HG03457 (cell line): Measurements from ENCODE around the gene TRA2B.
A peak's percentile ranks its signal among the peaks of the same experiment; 100 is the strongest.

Experiments used
- ATAC-seq: cut with Tn5 transposase; IDR thresholded peaks from one replicate; pipeline ENCODE4 v1.9.1; 2021; ENCODE audit warnings: moderate number of reproducible peaks; ENCODE audit not compliant: unreplicated experiment

TRA2B gene

DNA sequence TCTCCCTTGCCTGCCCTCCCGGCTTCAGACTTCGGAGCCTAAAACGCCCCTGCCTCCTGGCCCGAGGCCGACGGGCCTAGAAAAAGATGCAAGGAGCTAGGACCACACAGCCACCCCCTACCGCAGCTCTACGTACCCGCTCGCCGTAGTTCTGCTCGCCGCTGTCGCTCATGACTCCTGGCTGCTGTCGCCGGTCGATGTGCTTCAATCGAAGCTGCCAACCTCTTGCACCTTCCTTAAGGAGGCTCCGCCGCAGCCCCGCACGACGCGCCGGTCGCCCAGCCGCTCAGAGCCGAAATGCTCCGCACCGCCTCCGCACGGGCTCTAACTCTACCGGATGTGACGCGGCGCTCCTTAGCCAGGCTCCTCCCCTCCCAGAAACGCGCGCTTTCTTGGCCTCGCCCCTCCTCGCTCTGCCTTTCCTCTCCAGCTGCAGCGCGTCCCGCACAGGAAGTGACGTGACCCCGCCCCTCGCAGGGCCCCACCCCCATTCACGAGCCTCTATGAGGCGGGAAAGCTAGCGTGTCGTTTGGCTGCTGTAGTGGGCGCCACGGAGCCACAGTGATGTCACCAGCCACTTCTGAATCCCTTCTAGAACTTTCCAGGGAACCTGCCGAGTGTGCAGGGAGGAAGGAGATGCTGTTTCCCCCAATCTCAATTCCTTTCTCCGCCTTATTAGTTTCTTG is at the start of gene TRA2B:
TRA2B (minus strand) TSS at position 326 of the 686 bp plus-strand sequence; CDS start at position 172, 154 bp downstream.
- peak; percentile 85 for ATAC-seq

DNA sequence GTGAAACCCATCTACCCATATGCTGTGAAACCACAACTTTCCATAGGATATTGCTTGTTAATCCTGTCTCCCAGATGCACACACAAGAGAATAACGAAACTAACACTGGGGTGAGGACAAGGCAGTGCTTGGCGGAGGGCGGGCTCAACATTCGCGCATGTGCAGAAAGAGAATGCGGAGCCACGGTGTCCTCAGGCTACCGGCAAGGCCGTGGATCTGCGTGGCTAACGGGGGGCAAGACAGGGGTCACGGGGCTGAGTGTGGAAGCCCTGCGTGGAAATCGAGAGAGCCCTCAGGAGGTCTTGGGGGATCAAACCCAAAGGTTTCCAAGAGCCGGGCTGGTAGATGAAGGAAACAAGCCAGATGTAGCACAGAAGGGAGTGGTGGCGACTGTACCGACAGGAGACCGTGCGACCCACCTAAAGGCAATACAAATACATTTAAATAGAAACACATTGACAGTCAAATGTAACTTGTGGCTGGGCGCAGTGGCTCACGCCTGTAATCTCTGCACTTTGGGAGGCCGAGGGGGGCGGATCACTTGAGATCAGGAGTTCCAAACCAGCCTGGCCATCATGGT is 48.5 kb upstream of the TRA2B start:
- ATAC-seq = no peak

DNA sequence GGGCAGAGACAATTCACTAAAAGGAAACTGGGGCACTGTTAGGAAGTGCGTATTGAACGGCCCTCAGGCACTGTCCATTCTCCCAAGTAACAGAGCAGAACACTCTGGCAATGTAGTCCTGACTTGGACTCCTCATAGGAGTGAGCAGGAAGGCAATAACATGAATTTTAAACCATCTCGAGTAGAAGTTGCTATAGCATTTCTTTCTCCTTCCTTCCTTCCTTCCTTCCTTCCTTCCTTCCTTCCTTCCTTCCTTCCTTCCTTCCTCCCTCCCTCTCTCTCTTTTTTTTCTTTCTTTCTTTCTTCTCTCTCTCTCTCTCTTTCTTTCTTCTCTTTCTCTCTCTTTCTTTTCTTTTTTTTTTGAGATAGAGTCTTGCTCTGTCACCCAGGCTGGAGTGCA is 46.4 kb upstream of the TRA2B start:
- no peak for ATAC-seq

DNA sequence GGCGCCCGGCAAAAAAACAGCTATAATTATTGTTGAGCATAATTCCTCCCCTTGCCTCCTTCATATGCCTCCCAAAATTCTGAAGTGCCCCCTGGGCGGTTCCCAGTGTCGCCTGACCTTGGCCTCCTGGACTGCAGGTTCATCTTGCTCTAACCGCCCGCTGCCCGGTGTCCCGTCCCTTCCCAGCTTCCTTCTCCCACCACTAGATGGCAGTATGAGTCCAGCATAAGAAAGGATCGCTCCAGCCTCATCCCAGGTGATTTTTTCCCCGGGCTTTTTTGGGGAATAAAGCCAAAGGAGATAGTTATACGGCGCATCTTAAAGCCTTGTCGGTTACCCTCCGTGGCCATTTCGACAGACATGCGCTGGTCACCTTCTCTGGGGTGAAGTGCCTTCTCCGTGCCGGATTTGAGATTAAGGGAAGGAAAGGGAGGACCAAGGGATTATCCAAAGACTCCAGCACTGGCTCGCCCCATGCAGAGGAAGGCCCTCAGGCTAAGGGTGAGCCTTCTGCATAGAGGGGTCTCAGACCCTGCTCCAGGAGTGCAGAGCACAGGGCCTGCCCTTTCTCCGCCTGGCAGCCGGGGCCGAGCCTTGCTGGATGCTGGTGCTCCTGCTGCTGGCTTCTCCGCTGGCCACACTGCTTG is 45.8 kb upstream of the TRA2B start:
- ATAC-seq = no peak

DNA sequence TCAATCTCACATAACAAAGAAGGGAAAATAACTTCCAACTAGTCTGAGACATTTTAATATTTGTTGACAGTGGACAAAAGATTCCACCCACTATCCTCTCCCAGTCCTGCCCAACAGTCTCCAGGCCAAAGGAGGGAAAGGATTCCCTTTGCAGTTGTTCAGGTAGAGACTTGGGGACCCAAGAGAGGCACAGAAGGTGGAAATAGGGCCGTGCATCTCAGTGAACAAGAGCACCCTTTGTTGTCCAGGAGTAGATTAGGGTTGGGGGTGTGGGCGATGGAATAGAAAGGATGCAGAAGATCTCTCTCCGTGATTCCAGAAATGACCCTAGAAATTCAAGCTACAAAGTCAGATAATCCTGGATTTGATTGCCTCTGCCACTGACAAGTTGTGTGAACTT is 44.8 kb upstream of the TRA2B start:
- no peak for ATAC-seq

DNA sequence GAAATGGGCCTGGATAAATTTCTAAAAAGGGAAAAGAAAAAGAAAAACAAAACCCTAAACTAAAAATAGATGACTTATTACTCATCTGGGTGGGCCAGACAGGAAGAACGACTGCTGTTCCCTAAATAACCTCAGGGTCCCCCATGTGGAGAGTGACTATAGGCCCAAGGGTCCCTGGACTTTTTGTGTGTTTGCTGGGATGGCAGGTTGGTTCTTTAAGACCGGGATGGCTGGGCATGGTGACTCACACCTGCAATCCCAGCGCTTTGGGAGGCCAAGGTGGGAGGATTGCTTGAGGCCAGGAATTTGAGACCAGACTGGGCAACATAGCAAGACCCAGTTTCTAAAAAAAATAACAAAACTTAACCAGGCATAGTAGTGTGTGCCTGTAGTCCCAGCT is 43.8 kb upstream of the TRA2B start:
- no peak for ATAC-seq

DNA sequence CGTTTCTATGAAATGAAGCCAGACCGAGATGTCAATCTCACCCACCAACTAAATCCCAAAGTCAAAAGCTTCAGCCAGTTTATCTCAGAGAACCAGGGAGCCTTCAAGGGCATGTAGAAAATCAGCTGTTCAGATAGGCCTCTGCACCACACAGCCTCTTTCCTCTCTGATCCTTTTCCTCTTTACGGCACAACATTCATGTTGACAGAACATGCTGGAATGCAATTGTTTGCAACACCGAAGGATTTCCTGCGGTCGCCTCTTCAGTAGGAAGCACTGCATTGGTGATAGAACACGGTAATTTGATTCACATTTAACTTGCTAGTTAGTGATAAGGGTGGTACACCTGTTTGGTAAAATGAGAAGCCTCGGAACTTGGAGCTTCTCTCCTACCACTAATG is 41.9 kb upstream of the TRA2B start:
- no peak for ATAC-seq

DNA sequence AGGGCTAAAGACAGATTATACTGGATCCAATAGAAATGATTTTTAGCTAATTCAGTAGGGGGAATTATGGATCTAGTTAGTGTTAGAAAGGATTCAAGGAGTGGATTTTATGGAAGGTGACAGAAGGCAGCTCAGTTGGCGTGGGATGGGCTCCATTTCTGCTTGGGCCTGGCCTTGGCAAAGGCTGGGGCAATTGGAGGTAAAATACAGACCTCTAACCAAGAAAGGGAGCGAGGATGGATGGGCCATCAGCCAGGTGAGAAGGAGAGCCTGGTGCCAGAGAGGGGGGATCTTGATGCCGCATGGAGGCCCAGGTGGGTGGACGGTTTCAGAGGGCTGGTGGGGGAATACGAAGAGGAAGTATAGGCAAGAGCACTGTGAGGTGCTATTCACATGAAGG is 40.7 kb upstream of the TRA2B start:
- no peak for ATAC-seq

DNA sequence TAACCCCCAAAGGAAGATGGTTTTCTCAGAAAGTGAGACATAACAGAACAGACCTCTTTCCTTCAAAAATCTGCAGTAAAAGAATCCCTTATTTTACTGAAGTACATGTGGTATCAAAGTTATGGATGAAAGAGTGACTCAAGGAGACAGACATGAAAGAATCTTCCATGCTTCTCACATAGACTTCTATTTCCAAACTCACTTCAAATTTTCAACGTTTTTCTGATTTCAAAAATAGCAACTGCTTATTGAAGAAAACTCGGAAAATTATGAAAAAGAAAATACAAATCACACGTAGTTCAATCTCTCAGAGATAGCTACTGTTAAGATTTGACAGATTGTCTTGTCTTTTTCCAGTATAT is 39.8 kb upstream of the TRA2B start:
- no peak for ATAC-seq

DNA sequence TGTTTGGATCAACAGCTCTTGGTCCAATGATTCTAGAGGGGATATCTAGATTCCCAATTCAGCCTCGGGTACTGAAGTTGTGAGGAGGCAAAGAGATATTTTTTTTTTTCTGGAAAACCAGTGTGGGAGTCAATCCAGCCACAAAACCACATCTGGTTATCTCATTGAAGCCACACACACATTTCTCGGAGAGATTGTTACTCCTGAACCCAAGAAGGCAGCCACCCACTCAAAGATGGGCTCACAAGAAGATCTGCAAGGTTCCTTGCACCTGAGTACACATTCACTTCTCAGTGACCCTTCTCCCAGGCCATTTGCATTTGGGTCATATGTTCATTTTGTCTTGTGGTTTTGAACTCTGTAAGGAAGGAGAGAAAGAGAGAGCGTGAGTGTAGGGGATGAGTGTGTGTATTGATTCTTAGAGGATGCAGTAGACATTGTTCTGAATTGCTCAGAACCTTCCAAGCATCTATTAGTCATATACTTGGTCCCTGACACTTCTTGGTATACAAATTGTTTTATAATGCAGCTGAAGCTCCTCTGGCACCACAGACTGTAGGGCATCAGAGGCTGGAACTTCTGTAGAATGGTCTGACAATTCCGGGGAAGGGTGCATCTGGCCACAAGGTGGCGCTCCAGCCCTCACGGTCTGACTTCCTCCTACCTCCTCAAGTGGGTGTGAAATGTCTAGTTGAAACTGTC is 39.3 kb upstream of the TRA2B start:
- ATAC-seq = peak; percentile 79

DNA sequence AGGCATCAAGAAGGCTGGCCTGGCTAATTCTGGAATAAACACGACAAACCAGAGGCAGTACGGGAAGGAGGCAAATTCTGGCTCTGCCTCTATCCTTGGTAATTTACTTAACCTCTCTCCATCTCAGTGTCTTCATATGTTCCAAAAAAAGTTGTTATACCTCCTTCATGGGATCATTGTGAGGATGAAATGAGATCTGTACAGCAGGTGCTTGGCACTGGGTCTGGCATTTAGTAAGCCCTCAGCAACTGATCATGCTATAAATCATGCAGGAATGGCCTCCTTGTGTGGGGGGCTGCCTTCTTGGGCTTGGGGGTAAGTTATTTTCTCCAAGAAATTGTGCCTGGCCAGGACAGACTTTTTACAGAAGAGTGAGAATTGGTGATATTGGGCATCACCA is 38.3 kb upstream of the TRA2B start:
- no peak for ATAC-seq

DNA sequence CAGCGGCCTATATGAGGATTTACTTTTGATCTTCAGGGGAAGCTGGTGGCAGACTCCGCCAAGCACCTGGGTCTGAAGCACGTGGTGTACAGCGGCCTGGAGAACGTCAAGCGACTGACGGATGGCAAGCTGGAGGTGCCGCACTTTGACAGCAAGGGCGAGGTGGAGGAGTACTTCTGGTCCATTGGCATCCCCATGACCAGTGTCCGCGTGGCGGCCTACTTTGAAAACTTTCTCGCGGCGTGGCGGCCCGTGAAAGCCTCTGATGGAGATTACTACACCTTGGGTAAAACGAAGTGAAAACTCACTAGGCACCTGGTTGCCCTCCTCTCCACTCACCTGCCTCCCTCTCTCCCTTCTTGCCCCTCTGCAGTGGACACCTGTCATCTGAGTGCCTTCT is 33.8 kb upstream of the TRA2B start:
- ATAC-seq = no peak

DNA sequence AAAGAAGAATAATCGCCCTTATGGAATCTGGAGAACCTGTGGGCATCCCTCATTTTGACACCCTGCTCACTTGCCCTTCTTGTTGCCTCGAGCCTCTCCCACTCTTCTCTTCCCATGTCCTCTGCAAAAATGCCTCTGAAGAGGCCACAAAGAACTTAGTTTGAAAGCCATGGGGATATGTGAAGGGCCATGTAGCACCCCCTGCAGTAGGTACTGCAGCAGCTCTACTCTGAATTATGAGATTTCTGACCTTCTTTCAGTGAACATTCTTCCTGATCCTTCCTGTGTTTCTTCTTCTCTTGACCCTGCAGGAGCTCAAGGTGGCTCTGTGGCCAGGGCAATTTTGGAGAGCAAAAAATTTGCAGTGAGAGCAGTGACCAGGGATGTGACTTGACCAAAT is 30.4 kb upstream of the TRA2B start:
- no peak for ATAC-seq

DNA sequence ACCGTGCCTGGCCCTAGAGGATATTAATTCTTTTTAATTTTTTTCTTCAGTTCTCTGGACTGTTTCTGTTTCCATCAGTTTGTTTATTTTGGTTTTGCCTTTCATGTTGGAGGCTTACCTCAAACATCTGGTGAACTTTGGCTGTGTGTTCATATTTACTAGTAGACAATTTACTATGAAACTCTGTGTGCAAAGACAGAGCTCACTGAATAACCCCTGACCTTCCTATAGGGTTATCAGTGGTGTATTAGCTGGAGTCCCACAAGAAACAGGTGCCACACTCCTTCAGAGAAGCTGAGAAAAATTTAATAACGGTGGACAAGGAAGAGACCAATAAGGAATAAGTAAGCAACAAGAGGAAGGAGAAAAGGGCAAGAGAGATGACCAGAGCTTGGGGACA is 28.8 kb upstream of the TRA2B start:
- no peak for ATAC-seq

DNA sequence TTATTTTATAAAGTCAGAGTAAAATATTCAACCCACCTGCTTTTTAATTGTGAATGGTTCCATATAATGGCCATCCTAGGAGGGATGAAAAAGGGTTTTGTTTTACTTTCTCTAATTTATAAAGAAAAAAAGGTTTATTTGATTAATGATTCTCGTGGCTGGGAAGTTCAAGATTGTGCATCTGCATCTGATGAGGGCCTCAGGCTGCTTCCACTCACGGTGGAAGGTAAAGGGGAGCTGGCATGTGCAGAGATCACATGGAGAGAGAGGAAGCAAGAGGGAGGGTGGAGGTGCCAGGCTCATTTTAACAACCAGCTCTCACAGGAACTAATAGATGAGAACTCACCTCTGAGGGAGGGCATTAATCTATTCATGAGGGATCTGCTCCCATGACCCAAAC is 27.7 kb upstream of the TRA2B start:
- no peak for ATAC-seq

DNA sequence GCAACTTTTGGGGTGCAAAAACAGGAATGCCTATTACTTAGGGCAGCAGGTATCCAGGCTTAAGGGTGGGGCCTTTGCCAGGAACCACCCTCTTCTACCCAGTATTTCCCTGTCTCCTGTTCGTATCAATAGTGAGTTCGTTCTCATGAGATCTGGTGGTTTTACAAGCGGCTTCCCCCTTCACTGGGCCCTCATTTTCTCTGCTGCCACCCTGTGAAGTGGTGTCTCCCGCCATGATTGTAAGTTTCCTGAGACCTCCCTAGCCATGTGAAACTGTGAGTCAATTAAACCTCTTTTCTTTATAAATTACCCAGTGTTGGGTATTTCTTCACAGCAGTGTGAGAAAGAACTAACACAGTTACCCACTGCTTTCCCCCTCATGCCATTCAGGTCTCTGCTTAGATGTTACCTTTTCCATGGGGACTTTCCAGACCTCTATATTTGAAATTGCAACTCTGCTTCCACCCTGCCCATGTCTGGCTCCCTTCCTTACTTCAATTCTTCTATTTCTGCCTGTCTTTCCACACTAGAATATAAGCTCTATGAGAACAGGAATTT is 23.9 kb upstream of the TRA2B start:
- no peak for ATAC-seq

DNA sequence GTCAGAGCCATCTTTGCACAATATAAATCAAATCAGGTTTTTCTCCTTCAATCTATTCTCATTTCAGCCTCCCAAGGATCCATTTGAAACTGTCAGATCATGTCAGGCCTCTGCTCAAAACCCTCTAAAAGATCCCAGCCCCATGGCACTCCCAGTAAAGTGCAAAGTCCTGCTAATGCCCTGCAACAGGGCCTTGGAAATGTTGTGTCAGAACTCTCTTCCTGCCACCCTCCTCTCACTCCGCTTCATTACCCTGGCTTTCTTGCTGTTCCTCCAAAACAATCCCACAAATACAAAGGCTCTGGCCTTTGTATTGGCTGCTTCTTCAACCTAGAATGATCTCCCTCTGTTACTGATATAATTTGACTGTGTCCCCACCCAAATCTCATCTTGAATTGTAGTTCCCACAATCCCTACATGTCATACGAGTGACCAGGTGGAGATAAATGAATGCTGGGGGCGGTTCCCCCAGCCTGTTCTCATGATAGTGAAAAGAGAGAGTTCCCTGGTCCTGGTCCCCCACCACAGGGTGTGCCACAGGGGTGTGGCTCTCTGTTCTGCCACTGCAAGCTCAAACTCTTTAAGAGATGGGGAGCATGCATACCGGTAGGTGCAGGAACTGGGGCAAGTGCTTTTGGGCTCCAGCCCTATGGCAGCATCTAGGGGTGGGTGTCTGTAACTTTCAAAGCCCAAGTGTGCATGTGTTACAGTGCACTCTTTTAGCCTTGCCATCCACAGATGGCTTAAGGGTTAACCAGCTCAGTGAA is 22.9 kb upstream of the TRA2B start:
- no peak for ATAC-seq

DNA sequence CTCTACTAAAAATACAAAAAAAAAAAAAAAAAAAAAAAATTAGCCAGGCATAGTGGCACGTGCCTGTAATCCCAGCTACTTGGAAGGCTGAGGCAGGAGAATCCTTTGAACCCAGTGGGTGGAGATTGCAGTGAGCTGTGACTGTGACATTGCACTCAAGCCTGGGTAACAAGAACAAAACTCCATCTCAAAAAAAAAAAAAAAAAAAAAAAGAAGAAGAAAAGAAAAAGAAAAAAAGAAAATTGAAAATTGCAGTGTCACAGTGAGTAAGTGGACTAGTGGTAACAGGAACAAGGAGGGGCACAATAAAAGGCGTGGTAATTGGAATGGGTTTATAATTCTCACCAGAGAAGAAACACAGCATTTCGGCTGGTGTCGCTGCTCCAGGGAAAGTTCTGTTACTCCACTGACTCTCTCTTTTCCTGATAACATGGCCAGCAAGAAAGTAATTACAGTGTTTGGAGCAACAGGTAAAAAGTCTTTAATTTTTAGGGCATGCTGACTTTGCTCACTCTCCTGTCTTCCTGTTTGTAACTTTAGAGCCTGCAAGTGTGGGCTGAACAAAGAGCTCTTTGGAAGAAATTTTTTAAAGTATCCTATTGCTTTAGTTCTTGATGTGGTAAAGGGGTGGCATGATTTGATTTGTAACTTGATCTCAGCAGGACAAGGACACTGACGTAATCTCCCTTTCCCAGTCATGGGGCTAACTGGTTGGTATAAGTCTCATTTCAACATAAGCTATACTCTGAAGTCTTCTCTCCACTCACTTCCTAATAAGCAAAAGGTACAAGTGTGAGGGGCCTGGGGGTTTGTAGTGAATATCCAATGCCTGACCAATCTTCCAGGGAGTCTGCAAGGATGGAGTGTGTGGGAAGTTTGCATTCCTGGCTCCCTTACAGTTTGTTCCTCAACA is 22.1 kb upstream of the TRA2B start:
- no peak for ATAC-seq

DNA sequence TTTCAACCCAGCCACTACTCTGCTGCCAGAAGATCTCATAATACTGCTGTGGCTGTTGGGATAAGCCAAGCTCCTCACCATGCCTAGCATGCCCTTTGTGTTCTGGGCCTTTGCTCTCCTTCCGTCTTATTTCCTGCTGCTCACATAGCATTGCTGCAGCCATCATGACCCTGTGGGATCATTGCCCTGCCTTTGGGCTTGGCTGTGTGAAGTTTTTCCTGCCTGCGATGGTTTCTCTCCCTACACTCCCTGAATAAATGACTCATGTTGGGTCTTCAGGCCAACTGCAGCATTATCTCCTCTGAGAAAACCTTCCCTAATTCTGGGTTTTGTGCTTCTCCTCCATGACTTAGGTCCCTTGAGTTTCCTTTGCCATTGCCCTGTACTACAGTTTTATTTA is 20.8 kb upstream of the TRA2B start:
- ATAC-seq = no peak

DNA sequence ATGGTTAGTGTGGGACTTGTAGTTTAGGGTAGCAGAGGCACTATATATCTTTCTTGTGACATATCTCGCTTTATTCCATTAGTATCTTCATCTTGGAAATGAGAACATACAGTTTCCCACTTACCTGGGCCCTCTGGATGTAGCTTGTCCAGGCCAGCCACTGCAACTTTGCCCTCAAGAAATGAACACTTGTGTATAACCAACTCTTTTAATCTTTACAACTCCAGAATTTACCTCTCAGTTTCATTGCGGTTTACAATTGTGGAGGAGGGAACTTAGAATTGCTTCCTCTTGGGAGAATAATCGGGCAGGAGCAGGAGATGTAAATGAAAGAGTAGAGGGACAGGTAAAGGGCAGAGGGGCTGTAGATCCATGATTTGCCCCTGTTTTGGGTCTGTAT is 18.4 kb upstream of the TRA2B start:
- no peak for ATAC-seq
